Measurements from ENCODE around the gene CD19.

The CD19 gene

GRCh38 chr16:28986492-28986891 lies 54.7 kb downstream of the CD19 start:
- DNase-seq: no peak
- TF ChIP-seq POLR2A (IDR thresholded peaks at IDR 0.05; ENCODE audit: low read length) (no peak), GATA1 (IDR thresholded peaks at IDR 0.05; ENCODE audit: low read depth, low read length) (no peak)

GRCh38 chr16:28987170-28987853 lies 55.5 kb downstream of the CD19 start:
- DNase-seq: no peak

More at GRCh38 chr16:28987170-28987853, 55.5 kb downstream of the CD19 start:
- TF ChIP-seq POLR2A (IDR thresholded peaks at IDR 0.05; ENCODE audit: low read length): no peak
- TF ChIP-seq GATA1 (IDR thresholded peaks at IDR 0.05; ENCODE audit: low read depth, low read length): no peak

Measured in erythroblast (primary cell).